ENCODE data around the gene RP2.

The RP2 gene

DNA sequence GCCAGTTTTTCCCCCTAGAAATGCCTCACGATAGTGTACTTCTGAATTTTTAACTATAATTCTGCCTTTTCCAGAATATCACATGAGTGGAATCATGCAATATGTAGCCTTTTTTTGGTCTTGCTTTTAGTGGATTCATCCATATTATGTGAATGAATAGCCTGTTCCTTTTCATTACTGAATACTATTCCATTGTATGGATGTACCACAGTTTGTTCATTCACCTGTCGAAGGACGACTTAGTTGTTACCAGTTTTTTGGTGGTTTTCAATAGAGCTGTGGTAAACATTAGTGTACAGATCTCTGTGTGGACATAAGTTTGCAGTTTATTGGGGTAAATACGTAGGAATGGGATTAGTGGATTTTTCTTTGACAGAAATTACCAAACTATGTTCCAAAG is 83.4 kb downstream of the RP2 start:
- peaks cover 76% of the 10 kb centered on the region for H3K27me3 Mint-ChIP-seq

DNA sequence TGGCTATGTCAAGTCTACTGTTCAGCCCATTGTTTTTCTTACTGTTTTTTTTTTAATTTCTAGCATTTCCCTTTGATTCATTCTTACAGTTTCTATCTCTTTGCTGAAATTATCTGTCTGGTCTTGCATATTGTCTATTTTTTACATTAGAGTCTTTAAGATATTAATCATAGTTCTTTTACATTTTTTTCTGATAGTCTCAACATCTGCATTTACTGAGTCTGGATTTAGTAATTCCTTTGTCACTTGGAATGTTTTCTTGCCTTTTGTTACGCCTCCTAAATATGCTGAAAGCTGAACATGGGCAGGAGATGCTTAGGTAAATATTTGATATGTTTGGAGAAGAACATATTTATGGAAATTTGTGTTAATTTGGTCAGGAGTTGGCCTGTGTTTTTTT is 85.8 kb downstream of the RP2 start:
- Mint-ChIP-seq H3K36me3 (ENCODE audit: low read depth) (no peaks in the 10 kb centered on the region), H3K4me3 (no peak overlapping the region), H3K27ac (no peak overlapping the region), H3K9me3 (peaks cover 6% of the 10 kb centered on the region), H3K4me1 (ENCODE audit: low read depth) (no peaks in the 10 kb centered on the region), H3K27me3 (peaks cover 74% of the 10 kb centered on the region)
- no peak for DNase-seq

More for the DNA sequence above, 83.4 kb downstream of the RP2 start:
- no peaks in the 10 kb centered on the region for H3K36me3 Mint-ChIP-seq (ENCODE audit: low read depth)
- no peak overlapping the region for H3K4me3 Mint-ChIP-seq
- H3K4me1 Mint-ChIP-seq (ENCODE audit: low read depth): no peaks in the 10 kb centered on the region
- DNase-seq: no peak
- H3K9me3 Mint-ChIP-seq: peaks cover 6% of the 10 kb centered on the region
- no peak overlapping the region for H3K27ac Mint-ChIP-seq

DNA sequence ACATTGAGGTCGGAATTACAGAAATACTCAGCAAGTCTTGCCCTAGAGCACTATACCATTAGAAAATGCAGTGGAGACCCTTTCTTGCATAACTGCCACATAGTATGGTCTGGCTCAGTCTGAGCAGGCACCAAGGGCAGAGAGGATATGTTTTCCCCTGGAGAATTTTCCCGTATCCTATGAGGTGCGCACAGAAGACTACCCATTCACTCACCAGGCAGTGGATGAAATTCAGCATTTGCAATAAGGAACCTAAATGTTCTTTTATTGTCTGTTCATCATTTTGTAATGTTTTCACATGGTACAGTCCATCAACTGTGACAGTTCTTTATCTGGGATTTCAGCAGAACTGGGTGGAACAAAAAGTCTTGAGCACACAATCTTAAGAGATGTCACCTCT is 90.9 kb downstream of the RP2 start:
- no peak overlapping the region for H3K4me3 Mint-ChIP-seq
- H3K4me1 Mint-ChIP-seq (ENCODE audit: low read depth): no peaks in the 10 kb centered on the region
- H3K27ac Mint-ChIP-seq: no peak overlapping the region
- no peaks in the 10 kb centered on the region for H3K9me3 Mint-ChIP-seq
- no peaks in the 10 kb centered on the region for H3K36me3 Mint-ChIP-seq (ENCODE audit: low read depth)
- DNase-seq: no peak
- peaks cover 55% of the 10 kb centered on the region for H3K27me3 Mint-ChIP-seq

DNA sequence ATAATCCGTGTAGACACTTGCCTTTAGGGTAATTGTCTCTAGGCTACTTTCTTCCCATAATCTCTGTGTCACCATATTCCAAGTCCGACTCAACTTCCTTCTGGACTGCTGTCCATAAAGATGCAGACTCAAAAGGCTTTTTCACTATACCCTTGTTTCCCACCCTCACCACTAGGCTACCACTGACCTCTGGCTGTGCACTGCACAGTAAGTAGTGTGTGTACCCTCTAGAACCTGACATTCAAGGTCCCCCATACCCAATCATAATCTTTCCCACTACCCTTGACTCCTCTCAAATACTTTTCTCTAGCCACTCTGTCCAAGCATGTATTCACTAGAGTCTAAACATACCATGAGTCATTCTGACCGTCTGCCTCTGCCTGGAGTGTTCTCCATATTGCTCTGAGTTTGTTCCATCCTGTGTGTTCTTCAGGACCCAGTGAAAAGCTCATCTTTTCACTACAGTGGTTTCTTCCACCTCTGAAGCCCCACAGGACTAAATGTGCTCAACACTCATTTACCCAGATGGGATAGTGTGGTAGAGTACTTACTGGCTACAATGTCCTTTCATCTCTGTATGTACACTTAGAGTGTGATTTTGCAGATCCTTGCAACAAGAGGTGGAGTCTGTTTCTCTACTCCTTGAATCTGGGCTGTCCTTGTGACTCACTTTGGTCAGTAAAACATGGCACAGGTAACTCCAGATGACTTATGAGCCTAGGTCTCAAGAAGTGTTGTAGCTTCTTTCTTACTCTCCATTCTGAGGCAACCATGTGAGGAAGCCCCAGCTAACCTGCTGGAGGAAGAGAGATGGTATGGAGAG is 92.8 kb downstream of the RP2 start:
- no peak for DNase-seq
- Mint-ChIP-seq H3K9me3 (no peaks in the 10 kb centered on the region), H3K27me3 (peaks cover 38% of the 10 kb centered on the region), H3K4me3 (no peak overlapping the region), H3K27ac (no peak overlapping the region), H3K36me3 (ENCODE audit: low read depth) (no peaks in the 10 kb centered on the region), H3K4me1 (ENCODE audit: low read depth) (no peaks in the 10 kb centered on the region)
